ENCODE results near the gene SLAMF8. TPM values are rescaled to one million over a fixed set of nuclear protein-coding genes. Genes with fewer than 3 reads are reported as not detected.

Gene SLAMF8
- total and polyA plus RNA-seq, 4 donors = 5.2 to 67.0 (median 28.4) TPM

DNA sequence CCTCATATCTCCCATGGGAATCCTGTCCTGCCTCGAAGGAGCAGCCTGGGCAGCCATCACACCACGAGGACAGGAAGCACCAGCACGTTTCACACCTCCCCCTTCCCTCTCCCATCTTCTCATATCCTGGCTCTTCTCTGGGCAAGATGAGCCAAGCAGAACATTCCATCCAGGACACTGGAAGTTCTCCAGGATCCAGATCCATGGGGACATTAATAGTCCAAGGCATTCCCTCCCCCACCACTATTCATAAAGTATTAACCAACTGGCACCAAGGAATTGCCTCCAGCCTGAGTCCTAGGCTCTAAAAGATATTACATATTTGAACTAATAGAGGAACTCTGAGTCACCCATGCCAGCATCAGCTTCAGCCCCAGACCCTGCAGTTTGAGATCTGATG, 8.7 kb downstream of the SLAMF8 start:
- WGBS, 2 donors = 59 to 65% methylated on average over 3 of the region's 3 CpGs
- no peak overlapping the region for H3K9ac ChIP-seq (ENCODE audit: insufficient read depth in 1 of 2, low read length in 2 of 2)
- ATAC-seq (ENCODE audit: insufficient read depth, low FRiP score) = no peak
- DNase-seq = no peak
- H3K27ac ChIP-seq (ENCODE audit: low read depth in 1 of 2, low read length in 1 of 2) = no peak overlapping the region
- no peaks in the 10 kb centered on the region for H3K27me3 ChIP-seq (ENCODE audit: control insufficient read depth in 3 of 3, insufficient read depth in 3 of 3, low read length in 2 of 3)
- H3K9me3 ChIP-seq (ENCODE audit: control insufficient read depth in 4 of 4, insufficient read depth in 3 of 4, low read length in 3 of 4) = no peaks in the 10 kb centered on the region
- peaks cover 0 to 6% (median 0%) of the 10 kb centered on the region in 4 donors for H3K36me3 ChIP-seq (ENCODE audit: control insufficient read depth in 4 of 4, insufficient read depth in 4 of 4, low read length in 4 of 4)
- TF ChIP-seq, protein P1, sequence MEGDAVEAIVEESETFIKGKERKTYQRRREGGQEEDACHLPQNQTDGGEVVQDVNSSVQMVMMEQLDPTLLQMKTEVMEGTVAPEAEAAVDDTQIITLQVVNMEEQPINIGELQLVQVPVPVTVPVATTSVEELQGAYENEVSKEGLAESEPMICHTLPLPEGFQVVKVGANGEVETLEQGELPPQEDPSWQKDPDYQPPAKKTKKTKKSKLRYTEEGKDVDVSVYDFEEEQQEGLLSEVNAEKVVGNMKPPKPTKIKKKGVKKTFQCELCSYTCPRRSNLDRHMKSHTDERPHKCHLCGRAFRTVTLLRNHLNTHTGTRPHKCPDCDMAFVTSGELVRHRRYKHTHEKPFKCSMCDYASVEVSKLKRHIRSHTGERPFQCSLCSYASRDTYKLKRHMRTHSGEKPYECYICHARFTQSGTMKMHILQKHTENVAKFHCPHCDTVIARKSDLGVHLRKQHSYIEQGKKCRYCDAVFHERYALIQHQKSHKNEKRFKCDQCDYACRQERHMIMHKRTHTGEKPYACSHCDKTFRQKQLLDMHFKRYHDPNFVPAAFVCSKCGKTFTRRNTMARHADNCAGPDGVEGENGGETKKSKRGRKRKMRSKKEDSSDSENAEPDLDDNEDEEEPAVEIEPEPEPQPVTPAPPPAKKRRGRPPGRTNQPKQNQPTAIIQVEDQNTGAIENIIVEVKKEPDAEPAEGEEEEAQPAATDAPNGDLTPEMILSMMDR (IDR thresholded peaks at IDR 0.05; ENCODE audit: control extremely low read depth, extremely low read depth) = no peak
- H3K4me3 ChIP-seq = no peak overlapping the region
- peaks cover 0 to 16% (median 0%) of the 10 kb centered on the region in 5 donors for H3K4me1 ChIP-seq (ENCODE audit: control insufficient read depth in 5 of 5, insufficient read depth in 5 of 5, low read length in 5 of 5)

DNA sequence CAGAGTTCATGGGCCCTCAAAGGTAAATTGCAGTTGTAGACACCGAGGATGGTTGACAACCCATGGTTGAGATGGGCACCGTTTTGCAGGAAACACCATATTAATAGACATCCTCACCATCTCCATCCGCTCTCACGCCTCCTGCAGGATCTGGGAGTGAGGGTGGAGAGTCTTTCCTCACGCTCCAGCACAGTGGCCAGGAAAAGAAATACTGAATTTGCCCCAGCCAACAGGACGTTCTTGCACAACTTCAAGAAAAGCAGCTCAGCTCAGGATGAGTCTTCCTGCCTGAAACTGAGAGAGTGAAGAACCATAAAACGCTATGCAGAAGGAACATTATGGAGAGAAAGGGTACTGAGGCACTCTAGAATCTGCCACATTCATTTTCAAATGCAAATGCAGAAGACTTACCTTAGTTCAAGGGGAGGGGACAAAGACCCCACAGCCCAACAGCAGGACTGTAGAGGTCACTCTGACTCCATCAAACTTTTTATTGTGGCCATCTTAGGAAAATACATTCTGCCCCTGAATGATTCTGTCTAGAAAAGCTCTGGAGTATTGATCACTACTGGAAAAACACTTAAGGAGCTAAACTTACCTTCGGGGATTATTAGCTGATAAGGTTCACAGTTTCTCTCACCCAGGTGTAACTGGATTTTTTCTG, 9.3 kb downstream of the SLAMF8 start:
- Histone ChIP-seq H3K9me3 (ENCODE audit: control insufficient read depth in 4 of 4, insufficient read depth in 3 of 4, low read length in 3 of 4) (no peaks in the 10 kb centered on the region), H3K4me3 (no peak overlapping the region), H3K9ac (ENCODE audit: insufficient read depth in 1 of 2, low read length in 2 of 2) (no peak overlapping the region), H3K27ac (ENCODE audit: low read depth in 1 of 2, low read length in 1 of 2) (no peak overlapping the region), H3K36me3 (ENCODE audit: control insufficient read depth in 4 of 4, insufficient read depth in 4 of 4, low read length in 4 of 4) (peaks cover 0 to 6% (median 0%) of the 10 kb centered on the region in 4 donors), H3K4me1 (ENCODE audit: control insufficient read depth in 5 of 5, insufficient read depth in 5 of 5, low read length in 5 of 5) (peaks cover 0 to 11% (median 0%) of the 10 kb centered on the region in 5 donors), H3K27me3 (ENCODE audit: control insufficient read depth in 3 of 3, insufficient read depth in 3 of 3, low read length in 2 of 3) (no peaks in the 10 kb centered on the region)
- ATAC-seq (ENCODE audit: insufficient read depth, low FRiP score) (no peak), DNase-seq (no peak)
- 70 to 75% methylated on average over 8 of the region's 8 CpGs for WGBS, 2 donors
- TF ChIP-seq, protein P1 (IDR thresholded peaks at IDR 0.05; ENCODE audit: control extremely low read depth, extremely low read depth) = no peak

DNA sequence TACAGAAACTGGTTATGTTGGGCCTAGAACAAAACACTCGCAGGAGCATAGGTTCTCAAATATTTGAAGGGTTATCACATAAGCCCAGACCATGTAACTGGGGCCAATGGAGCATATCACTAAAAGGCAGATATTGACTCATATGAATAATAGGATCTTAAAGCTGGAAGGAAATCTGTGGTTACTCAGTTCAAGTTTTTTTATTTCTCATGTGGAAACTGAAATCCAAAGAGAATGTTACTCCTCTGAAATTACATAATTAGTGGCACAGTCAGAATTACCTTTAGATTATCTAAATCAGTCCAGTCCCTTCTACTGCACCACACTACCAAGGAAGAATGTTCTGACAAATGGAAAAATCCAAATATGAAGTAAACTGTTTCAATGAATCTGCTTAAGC, 12.0 kb downstream of the SLAMF8 start:
- ATAC-seq (ENCODE audit: insufficient read depth, low FRiP score) (no peak), DNase-seq (no peak)
- no peak overlapping the region for H3K27ac ChIP-seq (ENCODE audit: low read depth in 1 of 2, low read length in 1 of 2)
- H3K4me3 ChIP-seq = no peak overlapping the region
- no peak overlapping the region for H3K9ac ChIP-seq (ENCODE audit: insufficient read depth in 1 of 2, low read length in 2 of 2)
- no peaks in the 10 kb centered on the region for H3K27me3 ChIP-seq (ENCODE audit: control insufficient read depth in 3 of 3, insufficient read depth in 3 of 3, low read length in 2 of 3)
- TF ChIP-seq, protein P1 (IDR thresholded peaks at IDR 0.05; ENCODE audit: control extremely low read depth, extremely low read depth) = no peak
- H3K4me1 ChIP-seq (ENCODE audit: control insufficient read depth in 5 of 5, insufficient read depth in 5 of 5, low read length in 5 of 5) = peaks cover 0 to 8% (median 0%) of the 10 kb centered on the region in 5 donors
- no peaks in the 10 kb centered on the region for H3K9me3 ChIP-seq (ENCODE audit: control insufficient read depth in 4 of 4, insufficient read depth in 3 of 4, low read length in 3 of 4)
- peaks cover 0 to 6% (median 0%) of the 10 kb centered on the region in 4 donors for H3K36me3 ChIP-seq (ENCODE audit: control insufficient read depth in 4 of 4, insufficient read depth in 4 of 4, low read length in 4 of 4)
- WGBS, 2 donors = 66 to 89% methylated on average over 1 of the region's 1 CpG
